Trophoblast cell (in vitro differentiated cells and primary cell): ENCODE measurements around the gene SMIM45.

ENCODE experiments used
- DNase-seq, 2 donors: peaks; one replicate each; pipeline ENCODE4 v3.0.0-alpha.2; 2016
- H2AFZ ChIP-seq: 2 replicates; pipeline ENCODE4 v1.6.1; 2013; ENCODE audit warnings: low read length, moderate library complexity, mild to moderate bottlenecking; ENCODE audit not compliant: insufficient read depth, poor library complexity
- H2AK5ac ChIP-seq: 2 replicates; pipeline ENCODE4 v1.6.1; 2013; ENCODE audit warnings: mild to moderate bottlenecking, low read length
- H2BK120ac ChIP-seq: 2 replicates; pipeline ENCODE4 v1.6.1; 2013; ENCODE audit warnings: low read length, mild to moderate bottlenecking, moderate library complexity; ENCODE audit not compliant: insufficient read depth, poor library complexity
- H2BK12ac ChIP-seq: 2 replicates; pipeline ENCODE4 v1.6.1; 2013; ENCODE audit warnings: mild to moderate bottlenecking, low read length, moderate library complexity
- H2BK5ac ChIP-seq: 2 replicates; pipeline ENCODE4 v1.6.1; 2013; ENCODE audit warnings: low read length, low read depth, moderate library complexity, mild to moderate bottlenecking; ENCODE audit not compliant: poor library complexity
- H3K14ac ChIP-seq: 2 replicates; pipeline ENCODE4 v1.6.1; 2013; ENCODE audit warnings: mild to moderate bottlenecking, low read length
- H3K18ac ChIP-seq: 2 replicates; pipeline ENCODE4 v1.6.1; 2013; ENCODE audit warnings: mild to moderate bottlenecking, low read length
- H3K23ac ChIP-seq: 2 replicates; pipeline ENCODE4 v1.6.1; 2013; ENCODE audit warnings: low read length
- H3K27ac ChIP-seq: 2 replicates; pipeline ENCODE4 v1.5.1; 2013; ENCODE audit warnings: low read depth, mild to moderate bottlenecking, inconsistent platforms, low read length, moderate library complexity
- H3K27me3 ChIP-seq: 2 replicates; pipeline ENCODE4 v1.6.1; 2013; ENCODE audit warnings: inconsistent platforms, mild to moderate bottlenecking, low read length, moderate library complexity; ENCODE audit not compliant: insufficient read depth
- H3K36me3 ChIP-seq, 2 experiments: 1 replicate in 1 of 2; 2 replicates in 1 of 2; pipeline ENCODE4 v1.6.1; 2013; ENCODE audit warnings: low read length in 2 of 2, mild to moderate bottlenecking in 2 of 2, moderate library complexity in 1 of 2; ENCODE audit not compliant: insufficient read depth in 2 of 2, control insufficient read depth in 1 of 2
- H3K4ac ChIP-seq: 2 replicates; pipeline ENCODE4 v1.6.1; 2013; ENCODE audit warnings: low read depth, mild to moderate bottlenecking, low read length, moderate library complexity
- H3K4me1 ChIP-seq, 2 experiments: 1 replicate in 1 of 2; 2 replicates in 1 of 2; pipeline ENCODE4 v1.6.1; 2013; ENCODE audit warnings: low read length in 2 of 2, mild to moderate bottlenecking in 2 of 2, moderate library complexity in 1 of 2; ENCODE audit not compliant: insufficient read depth in 2 of 2, control insufficient read depth in 1 of 2
- H3K4me2 ChIP-seq: 2 replicates; pipeline ENCODE4 v1.6.1; 2013; ENCODE audit warnings: inconsistent platforms, mild to moderate bottlenecking, low read length, moderate library complexity
- H3K4me3 ChIP-seq: 2 replicates; pipeline ENCODE4 v1.5.1; 2013; ENCODE audit warnings: mild to moderate bottlenecking, low read depth, low read length, inconsistent platforms
- H3K79me1 ChIP-seq: one replicate; pipeline ENCODE4 v1.6.1; 2013; ENCODE audit warnings: low read length
- H3K79me2 ChIP-seq: 2 replicates; pipeline ENCODE4 v1.6.1; 2013; ENCODE audit warnings: low read length, mild to moderate bottlenecking; ENCODE audit not compliant: control insufficient read depth, insufficient read depth, poor library complexity
- H3K9ac ChIP-seq: 2 replicates; pipeline ENCODE4 v1.6.1; 2013; ENCODE audit warnings: mild to moderate bottlenecking, low read length
- H3K9me3 ChIP-seq: 2 replicates; pipeline ENCODE4 v1.6.1; 2013; ENCODE audit warnings: low read depth, mild to moderate bottlenecking, control low read depth, inconsistent platforms, low read length; ENCODE audit not compliant: insufficient read depth
- H4K12ac ChIP-seq: 2 replicates; pipeline ENCODE4 v1.6.1; 2013; ENCODE audit warnings: low read depth, mild to moderate bottlenecking, low read length, moderate library complexity
- H4K8ac ChIP-seq: 2 replicates; pipeline ENCODE4 v1.6.1; 2013; ENCODE audit warnings: low read depth, mild to moderate bottlenecking, low read length, moderate library complexity
- H4K91ac ChIP-seq: one replicate; pipeline ENCODE4 v1.6.1; 2013; ENCODE audit warnings: low read depth, mild to moderate bottlenecking, low read length, moderate library complexity
- WGBS: extraction: QIAGEN DNeasy Blood & Tissue Kit; methylation state at CpG from one replicate; pipeline ENCODE4 v1.1.7; 2013; ENCODE audit warnings: missing lambda C conversion rate; ENCODE audit not compliant: insufficient read length, insufficient coverage; ENCODE audit errors: extremely low coverage; 5-methylcytosine and 5-hydroxymethylcytosine counted together

SMIM45 gene

DNA sequence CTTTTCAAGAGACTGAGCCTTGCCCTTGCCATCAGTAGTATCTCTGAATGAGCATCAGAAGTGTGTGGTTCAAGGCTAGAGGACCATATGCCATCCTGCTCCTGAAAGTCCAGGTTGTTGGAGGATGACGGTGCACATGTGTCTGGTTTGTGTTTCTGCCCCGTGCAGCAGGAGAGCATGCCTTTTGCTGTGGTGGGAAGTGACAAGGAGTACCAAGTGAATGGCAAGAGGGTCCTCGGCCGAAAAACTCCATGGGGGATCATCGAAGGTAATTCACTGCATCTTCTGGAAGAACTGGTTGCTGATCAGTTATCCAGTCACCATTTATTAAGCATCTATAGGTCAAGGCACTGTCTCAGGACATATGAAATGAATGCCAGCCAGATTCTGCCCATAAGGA, 40.5 kb downstream of the SMIM45 start:
- no peak overlapping the region for H4K8ac ChIP-seq
- no peak overlapping the region for H2AFZ ChIP-seq
- H2BK12ac ChIP-seq = no peak overlapping the region
- no peak overlapping the region for H4K91ac ChIP-seq
- no peak for DNase-seq
- no peak overlapping the region for H3K9ac ChIP-seq
- H4K12ac ChIP-seq = no peak overlapping the region
- no peak overlapping the region for H2BK5ac ChIP-seq
- no CpG with 5 or more reads among the region's 5 CpGs for WGBS
- no peaks in the 10 kb centered on the region for H3K79me2 ChIP-seq
- H3K36me3 ChIP-seq = no peaks in the 10 kb centered on the region
- no peak overlapping the region for H2AK5ac ChIP-seq
- no peak overlapping the region for H3K23ac ChIP-seq
- H3K79me1 ChIP-seq = no peaks in the 10 kb centered on the region
- no peaks in the 10 kb centered on the region for H3K4me1 ChIP-seq
- H3K9me3 ChIP-seq = no peaks in the 10 kb centered on the region
- H3K4me2 ChIP-seq = no peak overlapping the region
- no peak overlapping the region for H3K4me3 ChIP-seq
- H3K27me3 ChIP-seq = no peaks in the 10 kb centered on the region
- no peak overlapping the region for H3K4ac ChIP-seq
- H3K27ac ChIP-seq = no peak overlapping the region
- no peak overlapping the region for H3K14ac ChIP-seq
- H3K18ac ChIP-seq = no peak overlapping the region
- no peak overlapping the region for H2BK120ac ChIP-seq

DNA sequence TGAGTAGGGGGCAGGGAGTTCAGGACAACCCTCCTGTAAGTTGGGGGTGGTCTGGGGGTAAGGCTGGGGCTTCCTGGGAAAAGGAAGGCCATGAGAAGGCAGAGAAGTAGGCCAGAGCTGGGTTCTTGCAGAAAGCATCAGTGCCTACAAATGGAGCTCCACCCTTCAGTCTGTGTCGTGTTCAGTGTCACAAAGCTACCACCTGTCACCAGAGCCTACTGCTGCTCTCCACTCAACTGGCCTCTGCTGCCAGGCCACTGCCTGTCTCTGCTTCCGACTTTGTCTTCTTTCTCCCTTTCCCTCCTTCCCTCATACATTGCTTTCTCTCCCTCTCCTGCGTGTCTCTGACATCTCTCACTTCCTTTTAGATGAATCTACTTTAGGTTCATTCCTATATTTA, 43.3 kb downstream of the SMIM45 start:
- DNase-seq = no peak
- H2AFZ ChIP-seq = no peak overlapping the region
- H3K4me1 ChIP-seq = no peaks in the 10 kb centered on the region
- no peak overlapping the region for H2BK12ac ChIP-seq
- no peak overlapping the region for H2BK5ac ChIP-seq
- no peaks in the 10 kb centered on the region for H3K79me1 ChIP-seq
- no peak overlapping the region for H4K8ac ChIP-seq
- H3K23ac ChIP-seq = no peak overlapping the region
- no peak overlapping the region for H2BK120ac ChIP-seq
- no peaks in the 10 kb centered on the region for H3K36me3 ChIP-seq
- no peak overlapping the region for H3K14ac ChIP-seq
- H3K4me3 ChIP-seq = no peak overlapping the region
- H3K4ac ChIP-seq = no peak overlapping the region
- no peaks in the 10 kb centered on the region for H3K27me3 ChIP-seq
- no peak overlapping the region for H3K4me2 ChIP-seq
- no peak overlapping the region for H4K91ac ChIP-seq
- no CpG with 5 or more reads among the region's 3 CpGs for WGBS
- H3K9me3 ChIP-seq = no peaks in the 10 kb centered on the region
- no peak overlapping the region for H4K12ac ChIP-seq
- no peak overlapping the region for H2AK5ac ChIP-seq
- H3K18ac ChIP-seq = no peak overlapping the region
- no peaks in the 10 kb centered on the region for H3K79me2 ChIP-seq
- H3K27ac ChIP-seq = no peak overlapping the region
- no peak overlapping the region for H3K9ac ChIP-seq

DNA sequence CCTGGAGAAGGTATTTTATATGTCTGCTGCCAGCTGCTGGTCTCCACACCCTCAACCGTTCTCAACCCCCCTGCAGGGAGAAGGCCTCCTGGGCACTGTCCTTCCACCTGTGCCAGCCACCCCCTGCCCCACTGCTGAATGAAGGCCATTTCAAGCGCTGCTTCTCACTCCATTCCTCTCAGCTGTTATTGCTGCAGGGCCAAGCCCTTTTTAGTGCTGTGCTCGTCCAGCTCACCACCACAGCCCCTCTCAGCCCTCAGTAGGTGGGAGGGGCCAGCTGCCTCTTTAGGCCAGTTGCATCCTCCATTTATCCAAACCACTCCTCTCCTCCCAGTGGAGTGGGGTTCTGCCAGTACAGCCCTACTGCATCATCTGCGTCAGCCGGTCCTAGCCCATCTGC, 44.9 kb downstream of the SMIM45 start:
- no peak overlapping the region for H4K8ac ChIP-seq
- no peak overlapping the region for H3K4me3 ChIP-seq
- H3K4me1 ChIP-seq = no peaks in the 10 kb centered on the region
- WGBS = no CpG with 5 or more reads among the region's 5 CpGs
- no peak overlapping the region for H3K14ac ChIP-seq
- H2AFZ ChIP-seq = no peak overlapping the region
- DNase-seq = no peak
- H3K9ac ChIP-seq = no peak overlapping the region
- no peaks in the 10 kb centered on the region for H3K79me1 ChIP-seq
- H3K4me2 ChIP-seq = no peak overlapping the region
- H3K27ac ChIP-seq = no peak overlapping the region
- H4K91ac ChIP-seq = no peak overlapping the region
- no peak overlapping the region for H2BK5ac ChIP-seq
- H2BK120ac ChIP-seq = no peak overlapping the region
- H3K27me3 ChIP-seq = no peaks in the 10 kb centered on the region
- no peak overlapping the region for H3K23ac ChIP-seq
- H2BK12ac ChIP-seq = no peak overlapping the region
- no peaks in the 10 kb centered on the region for H3K36me3 ChIP-seq
- H3K4ac ChIP-seq = no peak overlapping the region
- H4K12ac ChIP-seq = no peak overlapping the region
- H3K9me3 ChIP-seq = no peaks in the 10 kb centered on the region
- no peak overlapping the region for H2AK5ac ChIP-seq
- no peaks in the 10 kb centered on the region for H3K79me2 ChIP-seq
- H3K18ac ChIP-seq = no peak overlapping the region

DNA sequence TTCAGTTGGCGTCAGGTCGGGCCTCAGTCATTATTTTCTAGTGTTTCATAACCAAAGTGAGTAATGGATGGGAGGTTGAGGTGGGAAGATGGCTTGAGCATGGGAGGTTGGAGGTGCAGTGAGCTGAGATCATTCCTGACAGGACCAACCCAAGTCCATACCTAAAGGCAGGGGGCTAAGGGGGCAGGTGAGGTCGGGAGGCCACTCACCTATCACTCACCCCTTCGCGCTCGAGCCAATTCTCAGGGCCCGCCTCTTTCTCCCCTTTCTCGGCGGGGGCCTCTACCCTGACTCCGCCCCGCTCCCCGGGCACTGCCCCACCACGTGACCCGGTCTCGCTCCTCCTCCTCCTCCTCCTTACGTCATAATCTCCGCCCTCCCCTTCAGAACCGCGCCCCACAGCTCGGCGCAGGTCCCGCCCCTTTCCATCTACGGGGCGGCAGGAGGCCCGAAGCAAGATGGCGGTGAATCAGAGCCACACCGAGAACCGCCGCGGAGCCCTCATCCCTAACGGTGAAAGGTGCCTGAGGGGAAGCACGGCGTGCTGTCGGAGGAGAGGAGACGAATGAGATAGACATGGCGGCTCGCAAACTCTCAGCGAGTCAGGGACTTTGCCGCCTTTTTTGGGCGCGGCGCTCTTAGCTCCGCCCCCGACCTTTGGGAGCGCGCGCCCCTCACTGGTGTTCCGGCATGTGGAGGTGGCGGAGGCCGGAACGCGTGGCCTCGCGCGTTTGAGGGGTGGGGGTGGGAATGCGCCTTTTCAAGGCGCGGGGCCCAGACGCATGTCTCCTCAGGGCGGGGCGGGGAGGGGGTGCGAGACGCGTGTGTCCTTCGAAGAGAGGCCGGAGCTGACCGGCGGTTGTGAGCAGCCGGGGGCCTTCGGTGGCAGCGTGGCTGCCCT, 46.7 kb downstream of the SMIM45 start, which contains the start of gene WBP2NL:
WBP2NL (plus strand) TSS at position 428 of the 901 bp plus-strand sequence; CDS start at position 459, 31 bp downstream.
- 100% methylated on average over 5 of the region's 71 CpGs for WGBS
- H3K4ac ChIP-seq = no peak within 1 kb of the TSS

More for the DNA sequence above, 46.7 kb downstream of the SMIM45 start, which contains the start of gene WBP2NL:
- peak; percentile 88 to 92 for DNase-seq
- no peak within 1 kb of the TSS for H2BK12ac ChIP-seq
- H2BK5ac ChIP-seq = no peak within 1 kb of the TSS
- no peak within 1 kb of the TSS for H4K8ac ChIP-seq
- H3K4me2 ChIP-seq = no peak within 1 kb of the TSS
- H3K4me1 ChIP-seq = no peaks in the 10 kb centered on the region
- no peak within 1 kb of the TSS for H3K27ac ChIP-seq
- no peak within 1 kb of the TSS for H3K18ac ChIP-seq
- no peak within 1 kb of the TSS for H4K12ac ChIP-seq
- H3K79me1 ChIP-seq = no peaks in the 10 kb centered on the region
- H3K9me3 ChIP-seq = no peaks in the 10 kb centered on the region
- no peaks in the 10 kb centered on the region for H3K36me3 ChIP-seq
- H3K27me3 ChIP-seq = no peaks in the 10 kb centered on the region
- no peak within 1 kb of the TSS for H4K91ac ChIP-seq
- no peak within 1 kb of the TSS for H3K4me3 ChIP-seq
- no peak within 1 kb of the TSS for H3K9ac ChIP-seq
- no peak within 1 kb of the TSS for H3K14ac ChIP-seq
- no peak within 1 kb of the TSS for H3K23ac ChIP-seq
- no peak within 1 kb of the TSS for H2AK5ac ChIP-seq
- H3K79me2 ChIP-seq = no peaks in the 10 kb centered on the region
- H2BK120ac ChIP-seq = no peak within 1 kb of the TSS
- H2AFZ ChIP-seq = no peak within 1 kb of the TSS
